HepG2 (cell line): ENCODE data around the gene INKA1.

Experiments used
- ARNT2 ChIP-seq: sonication (generic); formaldehyde crosslinking; IDR thresholded peaks from 2 replicates; pipeline ENCODE4 v1.8.0; 2022; ENCODE audit warnings: mild to moderate bottlenecking, low read depth, missing genetic modification reagents, moderate library complexity
- MEIS1 ChIP-seq: sonication (generic); formaldehyde crosslinking; IDR thresholded peaks from 2 replicates; pipeline ENCODE4 v1.9.0; 2021; ENCODE audit warnings: mild to moderate bottlenecking, missing genetic modification reagents, moderate library complexity, borderline replicate concordance
- NBN ChIP-seq: fragments of 450-650 bp; conservative IDR thresholded peaks from 2 replicates; pipeline ENCODE4 v1.6.1; 2017

GRCh38 chr3:49831341-49831740 lies 28.3 kb downstream of the INKA1 start:
- TF ChIP-seq NBN: no peak
- TF ChIP-seq ARNT2 (CRISPR knock-in tag): no peak
- no peak for TF ChIP-seq MEIS1
